Activated CD4-positive, CD25-positive, alpha-beta regulatory T cell treated with anti-CD3 and anti-CD28 coated beads, Interleukin-2, amount 50 U/mL, for 16 hours (primary cell): ENCODE data around the gene CPZ.

Experiments
- DNase-seq: peaks from one replicate; pipeline ENCODE4 v3.0.0-alpha.2; 2020; ENCODE audit warnings: low read depth, low spot score

The CPZ gene

GRCh38 chr4:8580321-8581093 is 12.1 kb upstream of the CPZ start, which contains the start of gene GPR78:
Gene GPR78 (plus strand): TSS chr4:8580392. CDS start chr4:8580983, 591 bp downstream.
- no peak for DNase-seq

GRCh38 chr4:8581094-8581861 is 11.3 kb upstream of the CPZ start:
- no peak for DNase-seq

GRCh38 chr4:8582016-8582415 is 10.5 kb upstream of the CPZ start:
- DNase-seq: no peak

GRCh38 chr4:8582436-8582835 is 10.1 kb upstream of the CPZ start:
- no peak for DNase-seq

GRCh38 chr4:8582941-8583654 is 9.5 kb upstream of the CPZ start:
- DNase-seq: no peak

GRCh38 chr4:8583655-8584025 is 8.9 kb upstream of the CPZ start:
- DNase-seq: no peak

GRCh38 chr4:8585186-8585585 is 7.4 kb upstream of the CPZ start:
- no peak for DNase-seq

- no peak for DNase-seq
Observed at GRCh38 chr4:8585721-8586212, 6.8 kb upstream of the CPZ start.

GRCh38 chr4:8586246-8586645 is 6.3 kb upstream of the CPZ start:
- no peak for DNase-seq

GRCh38 chr4:8586671-8587468 is 5.7 kb upstream of the CPZ start:
- no peak for DNase-seq

- DNase-seq: no peak
Observed at GRCh38 chr4:8587469-8588195, 4.9 kb upstream of the CPZ start.

GRCh38 chr4:8588196-8588470 is 4.4 kb upstream of the CPZ start:
- DNase-seq: no peak

- DNase-seq: no peak
Observed at GRCh38 chr4:8589336-8589735, 3.2 kb upstream of the CPZ start.

GRCh38 chr4:8589823-8590545 is 2.6 kb upstream of the CPZ start:
- DNase-seq: no peak

- no peak for DNase-seq
Observed at GRCh38 chr4:8590546-8590880, 2.1 kb upstream of the CPZ start.

GRCh38 chr4:8591114-8591513 is 1.5 kb upstream of the CPZ start:
- no peak for DNase-seq

GRCh38 chr4:8591626-8592365 is 769 bp upstream of the CPZ start:
- DNase-seq: no peak

GRCh38 chr4:8593264-8594096 is 915 bp downstream of the CPZ start:
- DNase-seq: no peak
